HTERT RPE-1 (cell line): ENCODE measurements around the gene NPTN.
"Not testable (repeated sequence)": the region's sequence is repeated elsewhere in the genome, so short reads cannot be mapped to it uniquely, and the experiment has no call there.

Experiments used
- in situ Hi-C: fragments of 300-500 bp; cut with MboI; formaldehyde crosslinking; loops from 4 replicates; pipeline ENCODE4 v1.14.3; 2020; ENCODE audit warnings: low sequenced_read_pairs

The NPTN gene

GRCh38 chr15:73633111-73633990 is at the start of gene NPTN:
Gene NPTN (minus strand): TSS chr15:73633389. CDS start chr15:73633215, 174 bp downstream.
- in situ Hi-C loops, result no loop called here

GRCh38 chr15:73682600-73683090 is 49.5 kb upstream of the NPTN start:
- in situ Hi-C loops, result no loop called here

GRCh38 chr15:73681856-73682599 is 48.8 kb upstream of the NPTN start:
- in situ Hi-C loops, result no loop called here

GRCh38 chr15:73681063-73681462 is 47.9 kb upstream of the NPTN start:
- in situ Hi-C loops, result no loop called here

GRCh38 chr15:73680549-73680948 is 47.4 kb upstream of the NPTN start:
- in situ Hi-C loops, result no loop called here

- in situ Hi-C loops, result no loop called here
Observed at GRCh38 chr15:73679964-73680363, 46.8 kb upstream of the NPTN start.

GRCh38 chr15:73679180-73679579 is 46.0 kb upstream of the NPTN start:
- in situ Hi-C loops, result no loop called here

- in situ Hi-C loops, result no loop called here
Observed at GRCh38 chr15:73678498-73678897, 45.3 kb upstream of the NPTN start.

- in situ Hi-C loops, result no loop called here
Observed at GRCh38 chr15:73677733-73678132, 44.5 kb upstream of the NPTN start.

- in situ Hi-C loops, result no loop called here
Observed at GRCh38 chr15:73677146-73677607, 44.0 kb upstream of the NPTN start.

- in situ Hi-C loops, result no loop called here
Observed at GRCh38 chr15:73674587-73674986, 41.4 kb upstream of the NPTN start.

- in situ Hi-C loops, result no loop called here
Observed at GRCh38 chr15:73660455-73660854, 27.3 kb upstream of the NPTN start.

- in situ Hi-C loops, result no loop called here
Observed at GRCh38 chr15:73658645-73659044, 25.5 kb upstream of the NPTN start.

GRCh38 chr15:73655724-73656123 is 22.5 kb upstream of the NPTN start:
- in situ Hi-C loops, result no loop called here

GRCh38 chr15:73654659-73655058 is 21.5 kb upstream of the NPTN start:
- in situ Hi-C loops, result no loop called here

GRCh38 chr15:73650416-73651126 is 17.4 kb upstream of the NPTN start:
- in situ Hi-C loops, result no loop called here

GRCh38 chr15:73648014-73648295 is 14.8 kb upstream of the NPTN start:
- in situ Hi-C loops, result no loop called here

- in situ Hi-C loops, result no loop called here
Observed at GRCh38 chr15:73647259-73648013, 14.2 kb upstream of the NPTN start.

- in situ Hi-C loops, result not testable (repeated sequence)
Observed at GRCh38 chr15:73639464-73639863, 6.3 kb upstream of the NPTN start.

- in situ Hi-C loops, result no loop called here
Observed at GRCh38 chr15:73637527-73637926, 4.3 kb upstream of the NPTN start.
